ENCODE results near the gene HGS. TPM values are rescaled to one million over a fixed set of nuclear protein-coding genes. Genes with fewer than 3 reads are reported as not detected.

HGS gene
- total and polyA plus RNA-seq, 2 donors (not counting 3 experiments of a cell fraction or from before 2014, with no cell fraction given) = 166 to 191 TPM

- no TSS peak for BruUV-seq (replicated peaks)
- H2AFZ ChIP-seq (ENCODE audit: low read depth, low read length) = no peak overlapping the region
- no peak overlapping the region for H3K4me3 ChIP-seq (replicated peaks in 1 of 3; ENCODE audit: insufficient read depth in 1 of 3, low read depth in 1 of 3, low read length in 3 of 3)
- H3K9me3 ChIP-seq (replicated peaks; ENCODE audit: control insufficient read depth, insufficient read depth, low read length) = no peaks in the 10 kb centered on the region
- H3K27ac ChIP-seq (ENCODE audit: insufficient read depth, low read depth, low read length) = no peak overlapping the region
- peaks cover 4% of the 10 kb centered on the region in 2 experiments for H3K27me3 ChIP-seq (ENCODE audit: control insufficient read depth in 2 of 2, insufficient read depth in 2 of 2, low read length in 2 of 2)
- FAIRE-seq = no peak
- DNase-seq (ENCODE audit: low read depth, low spot score) = no peak
- intact Hi-C loops (cut with micrococcal nuclease) = no loop called here
- POLR2A ChIA-PET = no interaction called here
- no peak overlapping the region for H3K4me2 ChIP-seq (ENCODE audit: insufficient read depth, low read length)
- H3K9ac ChIP-seq (replicated peaks; ENCODE audit: extremely low read depth, insufficient read depth, low read length) = no peak overlapping the region
- H3K79me2 ChIP-seq (ENCODE audit: control insufficient read depth, insufficient read depth, low read length) = no peaks in the 10 kb centered on the region
- peaks cover 4% of the 10 kb centered on the region for H3K4me1 ChIP-seq (ENCODE audit: control insufficient read depth, extremely low read depth, insufficient read depth, low read length)
- no peaks in the 10 kb centered on the region for H3K9me1 ChIP-seq (replicated peaks; ENCODE audit: control insufficient read depth, extremely low read depth, insufficient read depth, low read length)
- no peaks in the 10 kb centered on the region for H3K36me3 ChIP-seq (ENCODE audit: control insufficient read depth in 2 of 2, extremely low read depth in 1 of 2, insufficient read depth in 2 of 2, low read length in 2 of 2)
- TF ChIP-seq JUN (IDR thresholded peaks at IDR 0.05; ENCODE audit: borderline replicate concordance, insufficient read depth, insufficient read length, low read depth) (no peak), GATA2 (IDR thresholded peaks at IDR 0.05; ENCODE audit: insufficient read depth, insufficient read length, low read depth, low read length) (no peak), POLR2AphosphoS5 (IDR thresholded peaks at IDR 0.05; ENCODE audit: insufficient read depth, low read depth, low read length) (no peak), FOS (IDR thresholded peaks at IDR 0.05; ENCODE audit: borderline replicate concordance, insufficient read depth, low read length) (no peak), POLR2A (IDR thresholded peaks at IDR 0.05; ENCODE audit: low read depth, low read length) (no peak), MYC (IDR thresholded peaks at IDR 0.05; ENCODE audit: low read depth, low read length) (no peak), CTCF (IDR thresholded peaks at IDR 0.05; ENCODE audit: extremely low read depth in 1 of 2, insufficient read depth in 1 of 2, low read depth in 1 of 2, low read length in 2 of 2) (no peak), EZH2 (IDR thresholded peaks at IDR 0.05; ENCODE audit: borderline replicate concordance, low read depth, low read length, severe bottlenecking) (no peak), MAX (IDR thresholded peaks at IDR 0.05; ENCODE audit: insufficient read depth, insufficient read length) (no peak)
- dilution Hi-C loops (cut with MboI; ENCODE audit: extremely low pct_ligation_motif_present, low sequenced_read_pairs) = no loop called here
- H4K20me1 ChIP-seq (replicated peaks; ENCODE audit: control insufficient read depth, extremely low read depth, insufficient read depth, low read length) = no peaks in the 10 kb centered on the region
- CTCF ChIA-PET = interaction anchor here (1.5 kb wide), 2 partner anchors 9 to 10 kb away, joined by 3 to 4 read pairs; no protein-coding TSS in a partner anchor
Observed at GRCh38 chr17:81641825-81642489, 41.9 kb upstream of the HGS start.

All from endothelial cell of umbilical vein (primary cell).